Measurements from ENCODE around the gene LRRC39.

The LRRC39 gene

GRCh38 chr1:100145116-100145515, 32.9 kb downstream of the LRRC39 start:
- DNase-seq = no peak

- DNase-seq = no peak
Measured at GRCh38 chr1:100142343-100142742, 35.7 kb downstream of the LRRC39 start.

DNA sequence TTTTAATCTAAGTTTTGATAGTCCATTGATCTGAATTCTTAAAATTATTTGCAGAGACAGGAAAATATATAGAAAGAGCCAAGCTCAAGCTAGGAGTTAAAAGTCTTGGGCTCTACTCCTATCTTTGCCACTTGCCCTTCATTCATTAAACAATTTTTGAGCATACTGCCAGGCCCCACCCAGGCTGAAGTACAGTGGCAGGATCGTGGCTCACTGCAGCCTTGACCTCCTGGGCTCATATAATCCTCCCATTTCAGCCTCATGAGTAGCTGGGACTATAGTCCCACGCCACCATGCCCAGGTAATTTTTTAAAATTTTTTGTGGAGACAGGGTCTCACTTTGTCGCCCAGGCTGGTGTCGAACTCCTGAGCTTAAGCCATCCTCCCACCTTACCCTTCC, 36.9 kb downstream of the LRRC39 start:
- DNase-seq = no peak

DNA sequence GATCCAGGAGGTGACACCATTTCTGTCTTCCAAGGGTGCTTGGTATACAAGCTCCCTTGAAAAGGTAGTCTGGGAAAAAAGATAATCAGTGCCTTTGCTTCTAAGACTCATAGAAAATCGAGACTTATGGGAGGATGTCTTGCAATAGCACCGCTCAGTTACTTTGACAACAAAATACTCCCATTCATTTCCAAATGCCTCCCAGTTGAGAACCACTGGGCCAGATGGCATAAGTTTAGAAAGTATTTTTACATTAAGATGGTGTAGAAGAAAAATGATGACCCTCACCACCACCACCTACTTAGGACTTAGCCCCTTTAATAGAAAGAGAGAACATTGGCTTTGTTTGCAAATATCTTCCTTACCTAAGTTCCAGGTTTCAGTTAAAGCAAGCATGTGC, 40.5 kb downstream of the LRRC39 start:
- no peak for DNase-seq

DNA sequence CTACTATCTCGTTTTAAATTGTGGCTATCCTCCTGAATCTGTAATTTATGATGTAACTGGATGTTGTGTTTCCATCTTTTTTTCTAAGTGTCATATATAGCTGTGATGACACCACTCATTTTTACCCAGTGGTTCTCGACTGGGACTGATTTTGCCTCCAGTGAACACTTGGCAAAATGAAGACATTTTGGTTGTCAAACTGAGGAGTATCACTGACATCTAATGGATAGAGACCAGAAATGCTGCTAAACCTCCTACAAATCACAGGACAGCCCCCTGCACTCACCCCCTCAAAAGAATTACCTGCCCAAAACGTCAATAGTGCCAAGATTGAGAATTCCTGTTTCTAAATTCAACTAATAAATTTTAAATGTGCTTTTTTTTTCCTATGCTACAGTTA, 43.2 kb downstream of the LRRC39 start:
- DNase-seq = peak in 1 of 6 experiments; percentile 2

- peak; percentile 88 to 94 (median 92) for DNase-seq
Measured at GRCh38 chr1:100132566-100133477, 45.2 kb downstream of the LRRC39 start, which contains the start of the genes SASS6 and TRMT13. Gene SASS6 (minus strand): TSS chr1:100132930. CDS start chr1:100132814, 116 bp downstream. Gene TRMT13 (plus strand): TSS chr1:100133163. CDS start chr1:100133169, 6 bp downstream.

DNA sequence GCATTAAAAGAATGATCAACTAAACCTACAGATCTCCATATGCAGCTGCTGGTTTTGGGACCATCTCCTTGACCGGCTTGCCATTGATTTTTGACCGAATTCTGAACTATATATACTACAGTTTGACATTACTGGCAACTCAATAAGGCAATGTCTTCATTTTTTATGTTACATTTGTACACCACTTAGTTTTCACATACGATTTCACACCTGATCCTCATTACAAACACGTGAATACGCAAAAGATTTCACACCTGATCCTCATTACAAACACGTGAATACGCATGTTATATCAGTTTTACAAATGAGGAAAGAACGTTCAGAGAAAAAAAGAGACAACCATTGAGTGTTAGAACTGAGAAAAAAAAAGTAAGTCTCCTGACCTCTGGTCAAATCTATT, 46.4 kb downstream of the LRRC39 start:
- DNase-seq = no peak

DNA sequence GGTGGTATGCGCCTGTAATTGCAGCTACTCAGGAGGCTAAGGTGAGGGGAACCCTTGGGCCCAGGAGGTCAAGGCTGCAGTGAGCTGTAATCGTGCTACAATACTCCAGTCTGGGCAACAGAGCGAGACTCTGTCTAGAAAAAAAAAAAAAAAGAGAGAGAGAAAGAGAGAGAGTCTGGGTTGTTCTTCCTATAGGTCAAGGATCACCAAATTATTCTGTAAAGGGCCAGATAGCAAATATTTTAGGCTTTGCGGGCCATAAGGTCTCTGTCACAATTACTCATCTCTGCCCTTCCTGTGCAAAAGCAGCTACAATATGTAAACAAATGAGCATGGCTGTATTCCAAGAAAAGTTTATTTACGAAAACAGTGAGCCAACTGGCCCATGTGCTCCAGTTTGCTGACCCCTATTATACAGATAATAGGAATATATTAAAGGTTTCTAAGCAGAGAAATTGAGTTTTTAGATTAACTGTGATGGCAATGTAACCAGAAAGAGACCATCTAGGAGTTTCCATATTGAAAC, 47.4 kb downstream of the LRRC39 start:
- no peak for DNase-seq

DNA sequence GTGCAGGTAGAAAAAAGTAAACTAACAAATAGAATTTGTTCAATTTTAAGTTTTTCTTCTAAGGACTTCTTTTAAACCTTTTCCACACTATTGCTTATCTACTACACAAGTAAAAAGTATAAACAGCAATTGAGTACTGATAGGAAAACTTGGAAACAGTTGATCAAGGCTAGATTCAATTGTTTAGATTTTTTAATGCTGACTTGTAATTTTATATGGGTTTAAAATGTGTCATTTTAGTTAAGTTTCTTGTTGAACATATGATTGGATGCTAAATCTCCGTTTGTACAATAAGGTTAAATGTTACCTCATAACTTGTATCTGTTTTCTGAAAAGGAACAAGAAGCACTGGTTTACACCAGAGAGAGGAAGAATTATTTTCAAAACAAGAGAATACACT, 50.8 kb downstream of the LRRC39 start:
- DNase-seq = no peak

- no peak for DNase-seq
Measured at GRCh38 chr1:100122177-100122576, 55.9 kb downstream of the LRRC39 start.

DNA sequence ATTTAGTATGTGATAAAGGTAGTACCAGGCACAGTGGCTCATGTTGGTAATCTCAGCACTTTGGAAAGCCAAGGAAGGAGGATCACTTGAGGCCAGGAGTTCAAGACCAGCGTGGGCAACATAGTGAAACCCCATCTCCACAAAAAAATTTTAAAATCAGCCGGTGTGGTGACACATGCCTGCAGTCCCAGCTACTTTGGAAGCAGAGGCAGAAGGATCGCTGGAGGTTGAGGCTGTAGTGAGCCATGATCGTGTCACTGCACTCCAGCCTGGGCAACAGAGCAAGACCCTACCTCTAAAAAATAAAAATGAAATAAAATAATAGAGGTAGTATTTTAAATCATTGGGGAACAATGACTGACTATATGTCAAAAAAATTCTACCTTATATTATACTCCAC, 62.5 kb downstream of the LRRC39 start:
- no peak for DNase-seq

- no peak for DNase-seq
Measured at GRCh38 chr1:100109554-100110066, 68.4 kb downstream of the LRRC39 start.

DNA sequence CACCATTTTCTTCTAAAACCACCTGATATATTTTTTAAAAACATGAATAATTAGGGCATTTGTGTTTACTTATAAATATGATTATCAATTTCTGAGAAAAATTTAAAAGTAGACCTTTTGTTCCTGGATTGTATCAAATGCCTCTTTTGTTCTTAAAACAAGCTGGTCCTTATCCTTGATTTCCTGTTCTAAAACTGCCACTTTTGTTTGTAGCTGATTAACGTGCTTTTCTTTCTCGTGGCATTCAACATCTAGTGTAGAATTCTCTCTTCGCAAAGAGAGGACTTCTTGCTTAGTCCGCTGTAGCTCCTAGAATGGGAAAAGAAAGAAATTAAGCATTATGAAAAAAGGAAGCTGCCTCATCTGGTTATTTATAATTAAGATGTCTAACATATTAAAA, 70.4 kb downstream of the LRRC39 start:
- DNase-seq = no peak

DNA sequence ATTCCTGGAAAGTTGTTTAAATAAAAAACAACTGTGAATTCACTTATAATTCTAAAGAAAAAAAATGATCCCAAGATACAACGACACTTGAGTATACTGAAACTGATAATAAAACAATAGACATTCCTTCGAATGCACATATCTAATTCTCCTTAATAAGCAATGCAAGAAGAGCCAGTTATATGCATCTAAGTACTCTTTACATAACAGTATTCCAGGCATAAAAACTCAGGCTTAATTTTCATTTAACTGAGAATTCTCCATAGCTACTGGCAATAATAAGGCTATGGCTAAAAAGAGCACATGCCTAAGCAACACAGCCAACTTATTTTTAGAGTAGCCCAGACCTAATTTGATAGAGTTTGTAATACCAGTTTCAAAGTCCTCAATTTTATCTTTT, 76.5 kb downstream of the LRRC39 start:
- DNase-seq = no peak

DNA sequence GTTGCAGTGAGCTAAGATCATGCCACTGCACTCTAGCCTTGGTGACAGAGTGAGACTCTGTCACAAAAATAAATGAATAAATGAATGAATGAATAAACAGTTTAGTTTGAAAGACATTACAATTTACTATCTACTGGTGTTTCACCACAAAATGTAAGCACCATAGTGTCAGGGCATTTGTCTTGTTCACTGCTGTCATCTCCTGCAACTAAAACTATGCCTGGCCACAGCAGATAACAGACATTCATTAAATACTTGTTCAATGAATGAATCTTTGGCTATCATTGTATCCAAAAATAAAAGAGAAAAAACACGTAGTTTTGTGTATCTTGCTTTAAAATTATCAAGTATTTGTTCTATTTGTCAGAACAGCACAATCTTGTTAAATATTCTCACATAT, 77.9 kb downstream of the LRRC39 start:
- DNase-seq = no peak

Measured in stimulated activated naive CD4-positive, alpha-beta T cell (primary cell).